NOMO-1 treated with dmso at 0.1 percent for 144 hours (cell line): ENCODE data around the gene CHST12.
"Not testable (repeated sequence)": the region's sequence is repeated elsewhere in the genome, so short reads cannot be mapped to it uniquely, and the experiment has no call there.

ENCODE experiments used
- DNase-seq: peaks from one replicate; lab custom pipeline; 2025; ENCODE audit not compliant: unreplicated experiment; lab: John Stamatoyannopoulos, UW

Gene CHST12

DNA sequence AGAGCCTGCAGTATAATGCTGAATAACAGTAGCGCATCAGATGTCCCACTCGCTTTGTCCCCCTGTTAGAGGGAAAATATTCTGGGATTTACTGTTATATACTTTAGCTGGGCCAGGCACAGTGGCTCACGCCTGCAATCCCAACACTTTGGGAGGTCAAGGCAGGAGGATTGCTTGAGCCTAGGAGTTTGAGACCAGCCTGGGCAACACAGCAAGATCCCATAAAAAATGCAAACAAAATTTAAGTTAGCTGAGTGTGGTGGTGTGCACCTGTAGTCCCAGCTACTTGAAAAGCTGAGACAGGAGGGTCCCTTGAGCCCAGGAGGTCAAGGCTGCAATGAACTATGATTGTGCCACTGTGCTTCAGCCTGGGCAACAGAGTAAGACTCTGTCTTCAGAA lies 50.4 kb downstream of the CHST12 start:
- not testable (repeated sequence) for DNase-seq

DNA sequence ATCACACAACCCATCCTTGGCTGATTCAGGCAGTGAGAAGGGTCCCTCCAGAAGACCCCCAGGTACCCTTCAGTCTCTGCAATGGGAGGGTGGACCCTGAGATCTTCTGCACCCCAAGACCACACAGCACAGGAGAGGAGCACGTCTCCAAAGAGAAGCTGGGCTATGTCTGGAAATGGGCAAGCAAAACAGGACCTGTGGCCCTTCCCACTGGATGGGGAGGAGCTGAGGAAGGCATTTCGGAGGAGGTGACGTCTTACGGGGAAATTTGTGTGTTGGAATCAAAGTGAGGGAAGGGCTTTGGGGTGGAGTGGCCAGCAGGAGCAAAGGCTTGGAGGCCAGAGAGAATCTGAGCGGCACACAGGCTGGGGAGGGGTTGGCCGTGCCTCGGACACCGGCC lies 56.3 kb downstream of the CHST12 start:
- DNase-seq = no peak

DNA sequence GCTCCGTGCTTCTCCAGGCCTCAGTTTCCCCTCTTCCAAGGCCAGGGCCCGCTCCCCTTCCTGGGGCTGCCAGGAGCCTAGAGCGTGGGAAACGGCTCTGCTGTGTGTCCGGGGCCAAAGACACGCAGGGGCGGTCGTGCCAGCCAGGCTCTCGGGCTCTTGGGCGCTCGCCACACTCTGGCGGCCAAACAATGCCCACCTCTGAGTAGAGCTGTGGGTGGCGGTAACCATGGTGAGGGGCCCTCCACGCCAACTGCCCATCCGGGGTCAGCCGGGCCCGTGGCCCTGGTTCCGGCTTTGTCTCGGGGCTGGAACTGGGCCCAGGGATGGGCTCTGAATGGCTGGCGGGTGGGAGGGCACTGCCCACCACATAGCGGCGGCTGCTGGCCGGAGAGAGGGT lies 56.8 kb downstream of the CHST12 start:
- no peak for DNase-seq

DNA sequence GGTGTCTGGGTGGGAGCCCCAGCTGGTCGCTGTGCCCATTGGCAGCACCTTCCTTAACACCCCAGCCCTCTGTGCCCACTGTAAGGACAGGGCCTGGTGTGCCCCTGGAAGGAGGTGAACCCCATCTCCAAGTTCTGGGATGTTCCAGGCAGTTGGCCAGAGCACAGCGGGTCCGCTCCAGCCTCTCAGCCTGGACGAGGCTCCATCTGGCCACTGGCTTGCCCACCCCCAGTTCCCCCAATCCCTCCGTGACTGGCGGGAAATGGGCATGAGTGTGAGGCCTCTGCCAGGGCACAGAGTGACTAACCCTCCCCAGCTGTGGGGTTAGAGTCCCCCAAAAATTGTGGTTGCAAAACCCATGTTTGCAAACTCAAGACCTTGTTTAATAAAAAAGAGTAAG lies 57.2 kb downstream of the CHST12 start:
- no peak for DNase-seq

DNA sequence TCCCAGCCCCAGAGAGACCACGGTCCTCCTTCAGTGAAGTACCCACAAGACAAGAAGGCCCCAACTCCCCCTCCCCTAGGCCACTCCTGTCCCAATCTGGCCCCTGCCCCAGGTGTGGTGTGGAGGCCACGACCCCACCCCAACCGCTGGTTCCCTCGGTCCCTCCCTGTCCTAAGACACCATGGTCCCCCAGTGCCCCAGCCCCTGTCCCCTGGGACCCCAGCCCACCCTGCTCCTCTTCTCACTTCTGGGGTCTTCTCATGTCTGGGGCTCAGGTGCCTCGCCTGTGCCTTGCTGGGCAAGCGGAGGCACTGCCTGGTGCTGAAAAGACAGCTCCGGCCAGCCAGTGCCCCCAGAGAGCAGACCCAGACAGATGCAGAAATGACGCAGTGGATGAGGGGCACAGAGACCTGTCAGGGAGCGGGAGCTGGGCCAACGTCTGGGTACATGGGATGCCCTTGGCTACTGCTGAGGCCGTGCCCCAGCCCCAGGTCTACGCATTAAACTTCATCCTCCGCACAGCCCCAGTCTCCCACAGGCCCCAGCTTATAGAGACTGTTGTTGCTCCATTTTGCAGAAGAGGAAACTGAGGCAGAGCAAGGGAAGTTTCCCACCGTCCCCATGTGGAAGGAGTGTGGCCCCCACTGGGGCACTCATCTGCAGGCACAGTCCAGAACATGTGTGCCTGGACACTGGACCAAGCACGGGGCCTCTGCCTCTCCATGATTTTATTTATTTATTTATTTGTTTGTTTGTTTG lies 58.0 kb downstream of the CHST12 start:
- DNase-seq = no peak

DNA sequence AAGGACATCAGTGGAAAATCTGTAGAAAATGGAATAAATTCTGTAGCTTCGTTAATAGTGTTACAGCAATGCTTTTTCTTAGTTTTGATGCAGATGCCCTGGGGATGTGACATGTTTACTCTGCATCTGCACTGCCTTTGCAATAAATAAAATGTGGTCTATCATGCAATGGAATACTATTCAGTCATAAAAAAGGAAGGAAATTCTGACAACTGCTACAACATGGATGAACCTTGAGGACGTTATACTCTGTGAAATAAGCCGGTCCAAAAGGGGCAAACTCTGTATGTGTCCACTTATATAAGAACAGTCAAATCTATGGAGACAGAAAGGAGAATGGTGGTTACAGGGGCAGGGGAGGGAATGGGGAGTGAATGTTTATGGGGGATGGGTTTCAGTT lies 59.3 kb downstream of the CHST12 start:
- no peak for DNase-seq

DNA sequence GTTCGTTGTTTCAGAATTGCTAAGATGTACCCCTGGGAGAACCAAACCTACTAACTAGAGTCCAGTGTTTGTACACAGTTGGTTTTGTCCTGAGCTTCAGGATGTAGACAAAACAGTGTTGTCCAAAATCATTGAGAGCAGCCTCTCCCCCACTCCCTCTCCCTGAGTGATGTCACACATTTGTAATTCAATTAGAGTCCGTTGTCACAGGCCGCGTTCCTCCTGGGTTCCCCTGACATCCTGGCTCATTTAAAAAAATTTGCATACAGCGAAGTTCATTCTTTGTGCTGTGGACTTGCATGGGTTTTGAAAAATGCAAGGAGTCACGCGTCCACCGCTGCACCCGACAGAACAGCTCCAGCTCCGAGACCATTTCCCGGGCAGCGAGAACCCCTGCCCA lies 62.5 kb downstream of the CHST12 start:
- DNase-seq = no peak

DNA sequence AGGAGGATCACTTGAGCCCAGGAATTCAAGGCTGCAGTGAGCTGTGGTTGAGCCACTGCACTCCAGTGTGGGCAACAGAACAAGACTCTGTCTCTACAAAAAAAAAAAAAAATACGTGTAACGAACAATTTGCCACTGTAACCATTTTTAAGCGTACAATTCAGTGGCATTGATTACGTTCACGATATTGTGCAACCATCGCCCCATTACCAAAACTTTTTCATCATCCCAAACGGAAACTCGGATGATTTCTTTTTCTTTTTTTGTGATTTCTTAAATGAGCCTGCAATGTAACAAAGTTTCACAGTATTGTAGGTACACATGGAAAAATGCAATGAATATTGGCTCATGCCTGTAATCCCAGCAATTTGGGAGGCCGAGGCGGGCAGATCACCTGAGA lies 63.3 kb downstream of the CHST12 start:
- DNase-seq = no peak

DNA sequence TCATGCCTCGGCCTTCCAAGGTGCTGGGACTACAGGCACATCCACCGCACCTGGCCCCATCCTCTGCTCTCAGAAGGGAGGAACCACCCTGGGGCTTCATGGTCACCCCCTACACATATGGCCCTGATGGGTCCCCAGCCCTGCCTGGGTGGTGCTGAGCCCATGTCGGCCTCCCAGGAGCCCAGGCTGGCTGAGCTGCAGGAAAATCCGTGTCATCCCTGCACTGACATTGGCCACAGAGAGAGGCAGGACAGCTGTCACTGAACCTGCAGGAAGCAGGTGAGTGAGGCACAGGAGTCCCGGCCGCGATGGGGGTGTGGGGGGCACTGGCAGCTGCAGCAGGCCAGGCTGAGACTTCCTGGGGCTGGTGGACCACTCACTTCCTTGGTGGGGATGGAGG lies 64.8 kb downstream of the CHST12 start:
- no peak for DNase-seq

DNA sequence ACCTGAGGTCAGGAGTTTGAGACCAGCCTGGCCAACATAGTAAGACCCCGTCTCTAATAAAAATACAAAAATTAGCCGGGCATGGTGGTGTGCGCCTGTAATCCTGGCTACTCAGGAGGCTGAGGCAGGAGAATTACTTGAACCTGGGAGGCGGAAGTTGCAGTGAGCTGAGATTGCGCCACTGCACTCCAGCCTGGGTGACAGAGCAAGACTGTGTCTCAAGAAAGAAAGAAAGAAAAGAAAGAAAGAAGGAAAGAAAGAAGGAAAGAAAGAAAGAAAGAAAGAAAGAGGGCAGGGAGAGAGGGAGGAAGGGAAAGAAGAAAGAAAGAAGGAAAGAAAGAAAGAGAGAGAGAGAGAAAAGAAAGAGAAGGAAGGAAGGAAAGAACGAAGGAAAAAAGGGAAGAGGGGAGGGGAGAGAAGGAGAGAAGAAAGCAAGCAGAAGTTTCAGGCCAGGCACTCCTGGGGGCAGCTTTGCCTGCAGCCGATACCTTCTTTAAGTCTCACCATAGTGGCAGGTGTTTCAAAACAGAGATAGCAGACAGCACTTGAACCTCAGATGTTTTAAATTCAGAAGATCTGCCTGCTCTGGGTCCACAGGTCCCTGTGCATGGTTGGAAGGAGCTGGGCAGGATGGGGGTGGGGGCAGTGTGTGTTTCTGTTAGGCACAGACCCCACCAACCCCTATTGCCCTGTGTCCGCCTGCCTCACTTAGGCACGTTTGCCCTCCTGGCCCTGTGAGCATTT lies 66.2 kb downstream of the CHST12 start:
- not testable (repeated sequence) for DNase-seq

DNA sequence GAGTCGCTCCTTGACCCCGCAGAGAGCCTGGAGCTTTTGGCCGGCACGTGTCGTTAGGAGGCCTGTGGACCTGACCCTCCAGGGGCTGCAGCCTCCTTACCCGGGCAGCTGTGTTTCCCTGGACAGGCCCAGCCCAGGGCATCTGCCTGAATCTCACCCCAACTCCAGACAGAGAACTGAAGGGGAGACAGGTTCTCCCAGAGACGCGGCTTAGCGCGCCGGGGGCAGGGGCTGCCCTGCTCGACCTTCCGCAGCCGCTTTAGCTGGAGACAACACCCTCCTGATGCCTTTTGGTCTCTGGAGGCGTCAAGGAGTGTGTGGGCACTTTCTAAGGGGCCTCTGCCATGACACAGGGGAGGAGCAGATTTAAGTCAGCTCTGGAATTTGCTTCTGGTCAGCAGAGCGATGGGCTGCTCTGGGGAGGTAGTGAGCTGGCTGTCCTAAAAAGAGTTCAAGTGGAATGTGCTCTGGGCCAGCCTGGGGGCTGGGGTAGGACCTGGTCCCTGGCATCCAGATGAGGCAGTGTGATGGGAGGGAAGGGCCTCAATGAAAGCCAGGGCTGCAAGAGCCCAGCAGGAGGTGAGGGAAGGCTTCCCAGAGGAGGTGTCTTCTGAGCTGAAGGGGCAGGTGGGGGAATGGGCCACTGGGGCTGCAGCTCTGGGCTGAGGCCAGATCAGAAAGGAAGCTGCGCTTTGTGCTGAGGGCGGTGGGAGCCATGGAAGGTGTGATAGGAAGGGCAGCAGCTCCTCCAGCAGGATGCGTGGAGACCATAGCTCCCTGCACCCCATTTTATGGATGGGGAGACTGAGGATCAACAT lies 67.0 kb downstream of the CHST12 start:
- DNase-seq = no peak

DNA sequence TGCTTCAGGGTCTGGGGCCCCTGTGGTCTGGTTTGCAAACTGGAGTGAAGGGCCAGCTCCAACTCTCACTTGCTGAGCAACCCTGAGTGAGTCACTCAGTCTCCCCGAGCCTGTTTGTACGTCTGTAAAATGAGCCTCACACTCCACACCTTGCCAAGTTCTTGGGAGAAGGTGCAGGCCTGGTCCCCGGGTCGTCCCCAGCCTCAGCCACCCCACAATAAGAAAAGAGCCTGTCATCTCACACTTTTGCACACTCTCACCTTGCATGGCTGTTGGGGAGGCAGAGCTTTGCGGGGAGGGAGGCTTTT lies 67.6 kb downstream of the CHST12 start:
- DNase-seq = no peak

DNA sequence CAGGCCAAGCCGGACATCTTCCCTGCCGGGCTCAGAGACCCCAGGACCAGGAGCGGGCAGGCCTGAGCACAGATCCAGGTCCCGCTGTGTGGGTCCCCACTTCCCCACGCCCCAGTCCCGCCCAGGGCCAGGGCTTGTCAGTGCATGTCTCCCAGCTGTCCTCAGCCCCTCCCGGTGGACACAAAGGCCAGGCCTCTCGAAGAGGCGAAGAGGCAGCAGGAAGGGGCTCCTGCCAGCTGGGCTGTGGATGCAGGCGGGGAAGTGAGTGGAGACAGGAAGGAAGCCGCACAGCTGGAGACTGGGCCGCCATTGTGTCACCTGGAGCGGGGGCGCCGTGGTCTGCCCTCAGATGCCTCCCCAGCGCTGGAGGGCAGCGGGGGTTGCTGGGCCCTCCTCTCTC lies 68.0 kb downstream of the CHST12 start:
- DNase-seq = no peak

DNA sequence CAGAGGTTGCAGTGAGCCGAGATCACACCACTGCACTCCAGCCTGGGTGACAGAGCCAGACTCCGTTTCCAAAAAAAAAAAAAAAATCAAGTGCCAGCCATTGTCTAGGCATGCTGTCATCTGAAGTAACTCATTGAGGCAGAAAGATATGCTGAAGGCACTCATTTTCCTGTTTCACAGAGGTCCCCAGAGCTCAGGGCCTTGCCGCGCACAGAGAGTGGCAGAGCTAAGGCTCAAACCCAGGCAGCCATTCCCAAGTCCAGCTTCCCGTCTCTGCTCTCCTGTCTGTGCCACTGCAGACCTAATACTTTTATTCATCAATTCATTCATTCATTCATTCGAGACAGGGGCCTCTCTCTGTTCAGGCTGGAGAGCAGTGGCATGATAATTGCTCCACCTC lies 69.3 kb downstream of the CHST12 start:
- DNase-seq = no peak

DNA sequence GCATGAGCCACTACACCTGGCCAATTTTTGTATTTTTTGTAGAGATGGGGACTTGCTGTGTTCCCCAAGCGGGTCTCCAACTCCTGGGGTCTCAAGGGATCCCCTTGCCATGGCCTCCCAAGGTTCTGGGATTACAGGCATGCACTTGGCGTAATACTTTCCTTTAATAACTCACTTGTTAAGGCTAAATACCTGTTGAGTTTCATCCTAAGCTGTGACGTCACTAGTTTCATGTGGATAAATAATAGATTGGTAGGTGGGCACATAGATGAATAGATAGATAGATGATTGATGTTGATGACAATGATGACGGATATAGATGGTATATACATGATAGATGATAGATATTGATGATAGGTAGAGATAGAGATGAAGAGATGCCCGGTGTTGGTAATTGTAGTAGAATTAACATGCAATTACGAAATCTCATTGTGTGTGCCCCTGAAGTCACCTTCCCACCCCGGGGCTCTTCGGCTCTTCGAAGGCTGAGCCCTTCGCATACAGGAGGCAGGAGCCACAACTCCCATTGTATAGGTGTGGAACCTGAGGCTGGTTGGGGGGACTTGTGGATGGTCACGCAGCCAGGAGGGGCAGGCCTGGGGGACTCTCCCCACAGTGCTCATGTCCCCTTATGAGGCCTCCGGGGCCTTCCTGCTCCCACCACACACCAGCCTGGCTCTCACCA lies 70.2 kb downstream of the CHST12 start:
- DNase-seq = no peak

DNA sequence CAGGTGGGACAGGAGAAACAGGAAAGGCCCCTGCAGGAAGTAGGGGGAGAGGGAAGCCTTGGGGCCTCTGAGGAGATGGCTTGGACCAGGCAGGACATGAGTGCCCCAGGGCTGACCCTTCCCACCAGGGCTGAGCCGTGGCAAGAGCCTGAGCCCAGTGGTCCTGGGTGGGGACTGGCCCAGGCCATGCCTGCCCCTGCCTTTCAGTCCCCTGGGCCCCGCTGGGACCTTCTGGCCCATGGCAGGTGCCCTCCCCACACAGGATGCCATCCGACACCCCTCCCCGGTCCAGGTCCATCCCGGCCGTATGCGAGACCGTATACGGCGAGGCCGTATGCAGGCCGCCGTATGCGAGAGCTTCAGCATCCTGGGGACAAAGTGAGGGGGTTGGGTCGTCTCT lies 70.8 kb downstream of the CHST12 start:
- DNase-seq = no peak

DNA sequence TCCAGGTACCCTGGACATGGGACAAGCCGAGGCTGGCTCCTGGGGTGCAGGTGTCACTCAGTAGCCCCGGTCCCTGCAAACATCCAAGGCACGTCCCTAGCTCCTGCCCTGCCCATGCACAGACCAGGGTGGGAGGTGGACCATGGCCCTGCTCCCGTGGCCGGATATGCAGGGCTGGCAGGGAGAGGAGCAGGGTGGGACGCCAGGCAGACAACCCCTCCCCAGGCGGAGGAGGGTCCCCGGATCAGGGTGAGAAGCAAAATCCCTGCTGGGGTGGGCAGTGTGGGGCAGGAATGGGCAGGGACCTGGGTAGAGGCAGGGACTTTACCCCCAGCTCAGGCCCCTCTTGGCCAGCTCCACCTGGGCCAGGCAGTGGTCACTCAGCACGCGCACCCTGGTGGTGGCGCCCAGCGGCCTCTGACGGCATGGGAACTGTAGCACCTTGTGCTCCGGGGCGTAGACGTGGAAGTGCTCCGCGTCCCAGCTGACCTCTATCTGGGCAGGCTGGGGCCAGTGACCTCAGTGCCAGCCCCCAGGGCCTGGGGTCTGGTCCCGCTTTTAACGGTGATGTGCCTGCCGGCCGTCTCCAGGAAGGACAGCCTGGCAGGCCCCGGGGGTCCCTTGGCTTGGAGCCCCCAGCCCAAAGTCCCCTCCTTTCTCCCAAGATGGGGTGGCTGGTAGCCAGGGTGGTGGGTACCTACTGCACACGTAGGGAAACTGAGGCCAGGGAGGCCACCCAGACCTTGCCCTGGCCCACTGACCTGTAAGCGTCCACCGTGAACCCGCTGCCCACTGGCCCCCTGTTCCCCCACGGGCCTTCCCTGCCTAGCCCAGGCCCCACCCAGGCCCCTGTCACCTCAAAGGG lies 71.6 kb downstream of the CHST12 start:
- DNase-seq = no peak

DNA sequence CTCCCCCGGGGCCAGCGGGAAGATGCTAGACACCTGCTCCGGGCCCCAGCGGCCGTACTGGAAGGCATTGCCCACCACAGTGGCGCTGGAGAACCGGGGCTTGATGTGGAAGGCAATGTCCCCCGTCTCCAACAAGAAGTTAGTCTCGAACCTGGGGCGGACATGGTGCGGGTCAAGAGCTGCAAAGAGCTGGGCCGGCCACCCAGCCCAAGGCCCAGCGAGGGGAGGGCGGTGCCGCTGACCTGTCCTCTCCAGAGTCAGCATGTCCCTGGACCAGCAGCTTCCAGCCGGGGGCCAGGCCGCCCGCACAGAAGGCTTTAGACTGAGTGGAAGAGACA lies 72.2 kb downstream of the CHST12 start:
- DNase-seq = no peak

DNA sequence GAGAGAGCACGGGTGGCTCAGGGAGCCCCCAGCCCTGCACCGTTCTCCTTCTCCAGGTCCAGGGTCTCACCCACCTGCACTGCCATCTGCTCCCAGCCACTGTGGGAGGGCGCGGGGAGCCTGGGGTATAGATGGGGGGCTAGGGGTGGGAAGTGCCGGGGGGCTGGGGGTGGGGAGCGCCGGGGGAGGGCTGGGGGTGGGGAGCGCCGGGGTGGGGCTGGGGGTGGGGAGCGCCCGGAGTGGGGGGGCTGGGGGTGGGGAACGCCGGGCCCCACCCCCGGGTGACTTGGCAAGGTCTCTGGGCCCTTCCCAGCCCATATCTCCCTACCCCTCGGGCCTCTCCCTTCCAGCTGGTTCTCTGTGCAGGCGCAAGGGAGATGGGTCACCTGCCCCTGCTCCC lies 72.9 kb downstream of the CHST12 start, which contains the start of gene GRIFIN:
TSS of gene GRIFIN (minus strand) at position 101 of the 400 bp plus-strand sequence. CDS start at position 86, 15 bp downstream.
- no peak for DNase-seq

DNA sequence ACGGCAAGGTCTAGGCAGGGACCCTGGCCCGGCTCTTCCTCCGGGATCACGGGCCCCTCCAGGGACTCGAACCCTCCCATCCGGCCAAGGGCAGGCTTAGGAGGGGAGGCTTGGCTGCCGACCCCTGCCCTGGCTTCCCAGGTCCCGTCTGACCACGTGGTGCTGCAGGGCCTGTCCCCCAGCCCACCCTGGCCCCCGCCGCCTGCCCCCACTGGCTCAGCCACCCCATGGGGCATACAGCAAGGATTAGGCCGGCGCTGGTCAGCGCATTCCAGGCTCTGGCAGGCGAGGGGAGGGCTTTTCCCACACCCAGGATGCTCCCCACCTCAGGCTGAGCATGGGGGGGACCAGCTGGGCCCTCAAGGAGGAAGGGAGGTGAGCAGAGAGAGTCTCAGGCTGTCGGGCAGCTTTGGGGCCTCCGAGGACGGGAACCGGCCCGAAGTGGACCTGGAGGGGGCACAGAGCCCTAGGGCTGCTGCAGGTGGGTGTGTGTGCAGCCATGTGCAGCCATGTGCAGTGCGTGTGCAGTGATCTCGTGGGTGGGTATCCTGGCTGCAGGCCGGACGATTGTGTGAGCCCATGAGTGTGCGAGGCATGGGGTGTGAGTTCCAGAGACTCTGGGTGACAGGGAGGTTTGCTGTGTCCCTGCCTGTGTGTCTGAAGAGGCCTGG lies 73.5 kb downstream of the CHST12 start:
- DNase-seq = no peak
